Activated CD4-positive, alpha-beta T cell treated with anti-CD3 and anti-CD28 coated beads for 4 hours (primary cell): ENCODE measurements around the gene DNAH8.

Experiments used
- DNase-seq, 2 donors: peaks; one replicate each; pipeline ENCODE4 v3.0.0-alpha.2; 2020

DNAH8 gene

GRCh38 chr6:38976801-38977500 lies 261.8 kb downstream of the DNAH8 start:
- DNase-seq: no peak

GRCh38 chr6:38978139-38978704 lies 263.1 kb downstream of the DNAH8 start:
- no peak for DNase-seq

DNA sequence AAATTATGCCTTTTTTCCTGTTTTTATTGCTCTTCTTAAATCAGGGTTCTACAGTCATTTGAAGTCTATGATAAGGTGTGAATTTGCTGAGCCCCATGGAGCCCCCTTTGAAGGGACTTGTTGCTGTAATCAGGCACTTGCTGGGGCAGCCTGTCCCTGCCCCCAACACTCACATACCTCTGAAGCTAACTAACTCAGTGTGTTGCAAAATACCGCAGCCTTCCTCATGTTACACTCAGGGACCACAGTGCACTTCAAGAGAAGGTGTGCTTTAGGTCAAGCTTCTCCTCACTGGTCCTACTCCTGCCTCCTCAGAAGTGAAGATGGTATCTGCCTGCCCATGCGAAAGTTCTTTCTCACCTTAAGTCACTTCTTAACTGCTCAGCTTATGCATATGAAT lies 267.4 kb downstream of the DNAH8 start:
- DNase-seq: no peak

GRCh38 chr6:38984723-38985122 lies 269.6 kb downstream of the DNAH8 start:
- DNase-seq: no peak

GRCh38 chr6:38985839-38986238 lies 270.7 kb downstream of the DNAH8 start:
- DNase-seq: no peak

GRCh38 chr6:38987503-38987902 lies 272.4 kb downstream of the DNAH8 start:
- DNase-seq: no peak

GRCh38 chr6:38988736-38989449 lies 273.8 kb downstream of the DNAH8 start:
- DNase-seq: no peak

DNA sequence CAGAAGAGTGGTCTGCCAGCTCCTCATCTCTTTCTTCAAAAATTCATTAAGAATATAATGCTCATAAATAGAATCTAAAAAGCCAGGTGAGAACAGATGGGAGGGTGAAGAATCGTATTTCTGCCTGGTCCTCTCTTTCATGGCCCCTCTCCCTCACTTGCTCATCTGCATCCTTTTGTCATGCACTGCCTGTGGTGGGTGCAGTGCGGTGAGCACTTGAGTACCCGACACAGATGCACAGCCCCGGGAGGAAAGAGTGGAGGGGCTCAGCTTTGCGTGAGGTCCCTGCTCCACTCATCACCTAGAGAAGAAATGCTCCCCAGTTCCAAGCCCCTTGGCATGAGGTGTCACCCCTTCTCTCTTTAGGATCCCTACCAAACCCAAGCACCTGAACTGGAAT lies 275.4 kb downstream of the DNAH8 start:
- DNase-seq: no peak

DNA sequence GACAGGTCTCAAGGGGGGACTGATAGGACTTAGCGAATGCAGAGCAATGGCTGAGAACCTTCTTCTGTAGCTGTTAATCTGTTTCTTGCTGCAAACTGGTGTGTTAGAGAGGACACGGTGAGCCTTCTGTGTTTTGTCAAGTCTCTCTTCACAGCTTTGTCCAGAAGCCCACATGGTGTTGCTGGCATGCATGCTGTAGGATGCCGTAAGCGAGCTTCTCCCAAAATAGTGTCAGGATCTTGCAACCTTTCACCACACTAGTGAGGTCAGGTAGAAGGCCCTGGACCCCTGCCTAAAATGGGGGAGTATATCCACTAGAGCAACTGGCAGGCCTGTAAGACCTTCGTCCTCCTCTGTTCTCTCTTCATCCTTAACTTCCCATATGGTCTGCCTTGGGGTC lies 281.6 kb downstream of the DNAH8 start:
- no peak for DNase-seq

GRCh38 chr6:38997128-38997761 lies 282.1 kb downstream of the DNAH8 start:
- peak; percentile 5 to 9 for DNase-seq

GRCh38 chr6:39003072-39003471 lies 288.0 kb downstream of the DNAH8 start:
- no peak for DNase-seq

DNA sequence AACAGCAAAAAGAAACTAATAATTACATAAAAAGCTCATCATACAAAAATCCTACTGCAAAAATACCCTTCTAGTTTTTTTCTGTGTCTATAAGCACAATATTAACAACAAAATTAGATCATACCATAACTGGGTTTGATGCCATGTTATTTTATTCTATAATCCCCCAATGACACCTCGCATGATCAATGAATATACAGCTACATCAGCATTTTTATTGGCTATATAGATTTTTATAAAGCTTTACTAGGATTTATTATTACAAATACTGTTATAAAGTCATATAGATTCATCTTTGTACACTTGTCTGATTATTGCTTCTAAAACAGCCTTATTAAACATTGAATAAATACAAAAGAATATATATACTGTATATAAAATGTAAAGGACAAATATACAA lies 288.4 kb downstream of the DNAH8 start:
- DNase-seq: no peak

DNA sequence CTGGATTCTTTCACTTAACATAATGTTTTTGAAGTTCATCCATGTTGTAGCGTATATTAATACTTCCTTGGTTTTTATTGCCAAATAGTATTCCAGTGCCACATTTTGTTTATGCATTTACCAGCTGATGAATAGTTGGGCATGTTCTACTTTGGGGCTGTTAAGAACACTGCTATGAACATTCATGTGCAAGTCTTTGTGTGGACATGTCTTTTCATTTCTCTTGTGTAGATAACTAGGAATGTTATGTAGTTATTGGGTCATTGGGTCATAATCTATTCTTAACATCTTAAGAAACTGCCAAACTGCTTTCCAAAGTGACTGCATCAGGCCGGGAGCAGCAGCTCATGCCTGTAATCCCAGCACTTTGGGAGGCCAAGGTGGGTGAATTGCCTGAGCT lies 289.7 kb downstream of the DNAH8 start:
- no peak for DNase-seq

DNA sequence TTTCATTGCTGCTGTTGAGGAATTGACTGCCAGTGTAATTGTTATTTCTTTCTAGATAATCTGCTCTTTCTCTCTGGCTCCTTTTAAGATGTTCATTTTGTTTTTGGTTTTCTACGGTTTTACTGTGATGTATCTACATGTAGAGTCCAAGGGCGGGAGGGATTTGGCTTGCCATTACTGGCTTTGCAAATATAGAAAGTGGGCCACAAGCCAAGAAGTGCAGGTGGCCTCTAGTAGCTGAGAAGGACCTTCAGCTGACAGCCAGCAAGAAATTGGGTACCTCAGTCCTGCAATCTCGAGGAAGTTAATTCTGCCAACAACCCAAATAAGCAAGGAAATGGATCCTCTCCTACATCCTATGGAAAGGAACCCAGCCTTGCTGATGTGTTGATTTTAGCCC lies 290.7 kb downstream of the DNAH8 start:
- DNase-seq: no peak

- DNase-seq: no peak
Measured at GRCh38 chr6:39007575-39007974, 292.5 kb downstream of the DNAH8 start.

DNA sequence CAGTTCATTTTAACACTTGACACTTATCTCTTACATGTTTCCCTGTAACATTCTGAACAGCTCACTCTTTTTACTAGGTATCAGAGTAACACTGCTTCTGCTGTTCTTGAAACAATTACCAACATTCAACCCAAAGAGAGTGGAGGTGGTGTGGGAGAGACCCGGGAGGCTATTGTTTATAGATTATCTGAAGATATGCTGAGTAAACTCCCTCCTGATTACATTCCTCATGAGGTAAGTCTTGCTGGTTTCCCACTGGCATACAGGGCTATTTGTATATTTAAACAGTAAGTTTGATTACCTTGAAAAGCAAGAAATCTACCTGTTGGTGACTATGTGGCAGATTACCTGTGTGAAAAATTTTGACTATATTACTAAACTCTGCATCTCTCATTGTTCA lies 293.6 kb downstream of the DNAH8 start:
- no peak for DNase-seq

GRCh38 chr6:39009476-39009875 lies 294.4 kb downstream of the DNAH8 start:
- no peak for DNase-seq

DNA sequence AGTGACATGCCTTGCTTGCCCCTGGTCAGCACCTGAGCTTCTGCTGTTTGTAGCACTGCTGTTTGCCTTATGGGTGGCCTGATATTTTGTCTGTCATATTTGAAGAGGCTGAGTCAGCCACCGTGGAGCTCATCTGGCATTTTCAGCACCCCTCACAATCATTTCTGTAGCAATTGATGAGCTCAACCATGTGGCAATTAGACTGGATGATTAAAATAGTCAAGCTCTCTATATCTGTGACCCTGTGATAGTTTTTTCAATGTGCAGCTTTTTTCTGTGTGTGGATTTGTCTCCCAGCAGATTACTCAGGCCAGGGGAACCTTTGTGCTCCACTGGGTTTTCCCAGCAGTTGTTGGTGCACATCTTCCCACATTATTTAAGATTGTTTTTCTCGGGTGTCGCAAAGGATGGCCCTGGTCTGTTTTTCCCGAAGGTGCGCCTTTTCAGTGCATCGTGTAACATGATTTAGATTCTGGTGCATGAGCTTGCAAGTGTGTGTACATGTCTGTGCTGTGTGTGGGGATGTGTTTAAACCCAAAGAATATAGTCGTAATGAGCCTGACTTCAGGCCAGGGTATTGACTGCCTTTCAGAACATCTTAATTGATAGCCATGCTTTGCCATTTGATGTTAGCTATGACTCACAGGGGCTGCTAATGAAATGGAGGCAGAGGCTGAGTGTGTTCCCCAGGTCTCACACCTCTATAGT lies 301.9 kb downstream of the DNAH8 start:
- DNase-seq: no peak

- no peak for DNase-seq
Measured at GRCh38 chr6:39017547-39017880, 302.4 kb downstream of the DNAH8 start.

GRCh38 chr6:39018103-39018502 lies 303.0 kb downstream of the DNAH8 start:
- DNase-seq: no peak

GRCh38 chr6:39020136-39020535 lies 305.0 kb downstream of the DNAH8 start:
- no peak for DNase-seq

GRCh38 chr6:39021041-39021440 lies 305.9 kb downstream of the DNAH8 start:
- DNase-seq: no peak

GRCh38 chr6:39021779-39022178 lies 306.7 kb downstream of the DNAH8 start:
- no peak for DNase-seq
